GM18520 (cell line): ENCODE data around the gene FGF12.

Experiments
- ATAC-seq: cut with Tn5 transposase; IDR thresholded peaks from one replicate; pipeline ENCODE4 v1.9.1; 2021; ENCODE audit not compliant: unreplicated experiment

FGF12 gene

GRCh38 chr3:192277477-192277876 is 449.9 kb downstream of the FGF12 start:
- ATAC-seq: no peak

DNA sequence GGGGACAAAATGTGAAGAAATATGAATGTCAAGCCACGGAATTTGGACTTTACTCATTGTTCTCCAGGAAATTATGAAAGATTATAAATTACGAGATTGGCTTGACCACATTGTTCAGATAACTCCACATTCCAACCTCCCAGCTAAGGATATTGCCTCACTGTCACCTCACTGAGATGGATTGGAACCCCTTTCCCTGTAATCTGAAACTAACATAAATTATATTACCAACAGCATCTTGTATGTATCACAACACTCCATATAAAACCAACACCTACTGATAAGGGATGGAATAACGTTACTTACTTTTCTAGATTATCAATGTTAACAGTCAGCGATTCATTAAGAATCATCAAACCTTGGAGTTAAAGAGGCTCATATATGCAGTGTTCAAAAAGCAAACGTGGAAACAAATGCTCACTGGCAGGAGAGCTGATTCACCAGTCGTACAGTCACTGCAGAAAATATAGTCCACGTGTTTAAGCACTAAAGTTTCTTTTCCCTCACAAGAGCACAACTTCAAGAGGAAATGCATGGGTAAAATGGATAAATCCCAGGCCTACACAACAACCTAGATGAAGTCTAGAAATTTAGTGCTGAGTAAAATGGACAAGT is 451.5 kb downstream of the FGF12 start:
- no peak for ATAC-seq

GRCh38 chr3:192273697-192274010 is 453.7 kb downstream of the FGF12 start:
- ATAC-seq: no peak

DNA sequence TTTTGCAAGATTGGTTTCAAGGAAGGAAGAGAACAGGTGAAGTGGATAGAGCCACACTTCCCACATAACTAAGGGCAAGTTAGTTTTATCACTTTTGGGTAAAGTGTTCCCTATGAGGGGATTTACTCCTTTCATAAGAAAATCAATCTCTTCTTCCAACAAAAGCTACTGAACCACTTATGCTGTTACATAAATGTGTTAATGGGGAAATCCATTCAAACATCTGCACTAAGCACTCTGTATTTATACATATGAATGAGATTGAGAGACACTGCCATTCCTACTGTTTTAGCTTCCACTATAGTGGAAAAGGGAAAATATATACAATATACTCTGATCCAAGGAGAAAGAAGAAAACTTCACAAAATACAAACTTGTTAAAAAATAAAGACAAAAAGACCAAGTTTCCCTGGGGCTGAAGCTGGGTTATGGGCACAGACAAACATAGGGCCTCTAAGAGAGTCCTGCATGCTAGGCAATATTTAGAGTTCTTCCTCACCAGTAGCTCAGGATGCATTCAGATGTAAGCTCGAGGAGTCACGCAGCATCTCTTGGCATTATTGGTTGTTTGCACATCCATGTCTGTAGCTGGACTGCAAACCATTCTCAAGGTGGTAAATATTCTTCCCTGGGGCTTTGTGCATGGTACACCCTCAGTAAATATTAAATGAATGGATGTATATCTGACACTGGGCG is 454.2 kb downstream of the FGF12 start:
- ATAC-seq: no peak

- ATAC-seq: no peak
Observed at GRCh38 chr3:192262001-192262400, 465.3 kb downstream of the FGF12 start.

GRCh38 chr3:192261135-192261534 is 466.2 kb downstream of the FGF12 start:
- no peak for ATAC-seq

GRCh38 chr3:192260116-192261010 is 467.0 kb downstream of the FGF12 start:
- no peak for ATAC-seq

DNA sequence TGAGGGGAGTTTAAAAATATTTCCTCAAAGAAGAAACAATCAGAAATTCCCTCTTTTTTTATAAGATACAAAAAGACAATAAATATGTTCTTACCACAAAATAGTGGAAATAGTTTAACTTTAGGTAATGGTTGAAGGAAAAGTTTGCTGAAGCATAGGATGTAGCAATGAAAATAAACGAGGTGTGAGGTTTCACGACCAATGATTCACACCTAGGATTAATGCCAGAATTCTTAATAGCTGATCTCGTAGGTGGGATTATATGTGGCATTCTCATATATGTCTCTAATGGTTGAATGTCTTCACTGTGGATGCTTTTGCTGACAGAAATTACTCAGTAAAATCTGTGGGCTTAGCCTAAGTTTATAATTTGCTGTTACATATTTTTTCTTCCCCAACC is 467.7 kb downstream of the FGF12 start:
- no peak for ATAC-seq

DNA sequence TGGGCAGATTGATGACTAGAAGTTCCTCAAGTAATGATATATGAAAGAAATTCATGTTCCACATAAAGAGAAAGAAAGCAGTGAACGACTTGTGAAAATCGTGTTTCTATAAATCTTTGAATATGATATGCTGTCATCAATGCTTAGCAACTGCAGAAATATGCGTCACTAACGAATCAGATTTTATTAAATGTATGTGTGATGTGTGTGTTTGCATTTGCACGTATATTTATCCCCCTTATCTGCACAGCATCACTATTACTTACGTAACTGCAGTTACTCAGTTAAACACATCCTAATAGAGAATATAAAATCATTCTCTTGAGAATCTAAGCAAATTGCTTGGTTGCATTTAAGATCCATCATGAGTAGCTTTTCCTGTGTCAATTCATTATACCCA is 468.6 kb downstream of the FGF12 start:
- no peak for ATAC-seq

- no peak for ATAC-seq
Observed at GRCh38 chr3:192255839-192256238, 471.5 kb downstream of the FGF12 start.

DNA sequence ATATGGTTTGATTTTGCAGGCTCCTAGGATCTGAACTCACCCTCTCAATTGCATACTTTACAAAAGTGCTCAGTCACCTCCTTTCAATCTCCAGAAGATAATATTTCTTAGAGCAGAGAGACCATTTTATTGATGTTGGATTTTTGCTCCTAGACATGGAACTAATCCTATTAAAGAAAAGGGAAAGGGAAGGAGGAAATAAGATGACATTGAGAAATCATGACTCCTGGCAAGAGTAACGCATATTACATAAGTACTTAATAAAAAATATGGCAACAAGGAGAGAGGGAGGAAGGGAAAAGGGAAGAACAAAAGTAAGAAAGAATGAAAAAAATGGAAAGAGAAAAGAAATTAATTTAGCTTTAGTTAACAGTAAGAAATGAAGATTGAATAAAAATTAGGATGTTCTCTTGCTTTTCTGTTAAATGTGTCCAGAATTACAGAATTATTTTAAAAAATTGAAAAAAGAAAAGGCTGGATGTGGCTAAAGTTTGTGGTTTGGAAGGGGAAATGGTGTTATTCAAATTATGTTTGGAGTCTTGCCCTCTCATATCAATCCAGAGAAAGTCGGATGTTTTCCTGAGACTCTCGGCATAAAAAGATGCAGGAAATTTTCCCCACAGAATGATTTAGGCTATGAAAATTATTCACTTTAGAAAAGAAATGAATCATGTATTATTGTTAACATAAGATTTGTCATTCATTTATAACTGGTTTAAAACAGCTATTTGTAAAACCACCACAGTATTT is 474.0 kb downstream of the FGF12 start:
- ATAC-seq: no peak

GRCh38 chr3:192249516-192249915 is 477.8 kb downstream of the FGF12 start:
- ATAC-seq: no peak

DNA sequence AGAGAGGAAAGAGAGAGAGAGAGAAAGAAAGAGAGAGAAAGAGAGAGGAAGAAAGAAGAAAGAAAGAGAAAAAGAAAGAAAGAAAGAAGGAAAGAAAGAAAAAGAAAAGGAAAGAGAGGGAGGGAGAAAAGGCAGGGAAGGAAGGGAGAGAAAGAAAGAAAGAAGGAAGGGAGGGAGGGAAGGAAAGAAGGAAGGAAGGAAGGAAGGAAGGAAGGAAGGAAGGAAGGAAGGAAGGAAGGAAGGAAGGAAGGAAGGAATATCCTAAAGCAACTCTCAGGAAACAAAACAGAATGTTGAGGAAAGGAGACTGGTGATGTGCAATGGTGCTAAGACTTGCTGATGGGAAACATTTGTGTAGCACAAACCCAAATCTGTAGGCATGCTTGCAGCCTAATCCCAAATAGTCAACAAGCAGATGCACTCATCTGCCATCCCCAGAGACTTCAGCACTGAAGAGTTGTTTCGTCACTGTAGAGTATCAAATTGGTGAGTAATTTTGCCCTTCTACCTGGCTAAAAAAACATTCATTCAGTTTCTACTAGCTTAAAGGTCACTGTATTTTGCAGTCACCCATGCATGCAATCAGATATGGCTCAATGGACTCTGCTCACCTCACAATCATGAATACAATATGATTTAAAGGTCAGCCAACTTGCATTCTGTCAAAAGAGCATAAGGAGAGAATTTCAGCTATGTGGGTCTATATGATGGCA is 480.3 kb downstream of the FGF12 start:
- no peak for ATAC-seq

GRCh38 chr3:192244591-192244990 is 482.8 kb downstream of the FGF12 start:
- ATAC-seq: no peak

DNA sequence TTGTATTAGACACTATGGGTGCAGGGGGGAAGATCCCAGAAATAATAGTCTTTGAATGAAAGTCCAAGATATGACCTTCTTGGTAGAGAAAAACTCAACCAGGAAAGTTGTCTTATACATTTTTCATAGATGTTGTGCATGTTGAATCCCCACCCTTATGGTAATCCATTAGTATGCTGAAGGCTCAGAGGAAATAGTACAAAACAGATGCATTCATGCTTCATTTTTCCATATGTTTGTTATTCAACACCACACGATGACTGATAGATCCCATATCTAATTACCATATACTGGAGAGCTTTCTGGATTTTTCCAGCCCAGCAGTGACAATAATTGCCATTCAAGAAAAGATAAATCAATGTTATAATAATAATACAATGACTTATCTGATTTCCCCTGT is 487.4 kb downstream of the FGF12 start:
- no peak for ATAC-seq

GRCh38 chr3:192237992-192238608 is 489.2 kb downstream of the FGF12 start:
- no peak for ATAC-seq

- ATAC-seq: no peak
Observed at GRCh38 chr3:192229866-192230265, 497.5 kb downstream of the FGF12 start.

GRCh38 chr3:192224634-192225155 is 502.6 kb downstream of the FGF12 start:
- no peak for ATAC-seq

- ATAC-seq: no peak
Observed at GRCh38 chr3:192223815-192224214, 503.5 kb downstream of the FGF12 start.

GRCh38 chr3:192220915-192221314 is 506.4 kb downstream of the FGF12 start:
- no peak for ATAC-seq
